ENCODE results near the gene DNAJC30. TPM values are rescaled to one million over a fixed set of nuclear protein-coding genes. Genes with fewer than 3 reads are reported as not detected.

The DNAJC30 gene
- polyA plus RNA-seq, 1 of the 3 experiments (the other 2 are of a cell fraction) = 11.0 TPM

GRCh38 chr7:73638911-73639310, 44.3 kb downstream of the DNAJC30 start:
- WGBS (ENCODE audit: low lambda C conversion rate) = 35% methylated on average over 3 of the region's 3 CpGs
- Histone ChIP-seq H3K36me3 (replicated peaks in 1 of 2; ENCODE audit: control insufficient read depth in 1 of 2, insufficient read depth in 2 of 2, low read length in 1 of 2) (no peaks in the 10 kb centered on the region), H3K9me2 (no peaks in the 10 kb centered on the region), H3K9ac (no peak overlapping the region), H4K20me1 (ENCODE audit: insufficient read depth) (no peaks in the 10 kb centered on the region), H3F3A (replicated peaks; ENCODE audit: insufficient read depth) (peaks cover 10% of the 10 kb centered on the region), H3K9me3 (no peaks in the 10 kb centered on the region), H3K27me3 (ENCODE audit: insufficient read depth) (peaks cover 23% of the 10 kb centered on the region; the same call in 1 of the 2 replicates), H3K4me1 (ENCODE audit: control insufficient read depth in 1 of 2, insufficient read depth in 2 of 2, low read depth in 1 of 2, low read length in 1 of 2) (peaks cover 0 to 8% of the 10 kb centered on the region in 2 experiments; a peak in 1 of 4 replicates), H3K79me2 (ENCODE audit: insufficient read depth) (no peaks in the 10 kb centered on the region), H3K4me3 (ENCODE audit: low read depth in 2 of 2, low read length in 1 of 2) (no peak overlapping the region), H3K4me2 (no peak overlapping the region), H2AFZ (ENCODE audit: low read depth) (no peak overlapping the region), H3K27ac (ENCODE audit: low read depth in 2 of 2, low read length in 1 of 2) (no peak overlapping the region)
- ChIA-PET CTCF (interaction anchor here (2.3 kb wide), 1 partner anchor 32 kb away, joined by 11 read pairs; no protein-coding TSS in a partner anchor), POLR2A (no interaction called here)
- DNase-seq = no peak
- TF ChIP-seq SMC3 (IDR thresholded peaks at IDR 0.05; ENCODE audit: low read depth, low read length) = no peak
- no peak for TF ChIP-seq RCOR1 (IDR thresholded peaks at IDR 0.05; ENCODE audit: low read length)
- no peak for TF ChIP-seq MEF2A (IDR thresholded peaks at IDR 0.05; ENCODE audit: borderline replicate concordance, low read depth)
- TF ChIP-seq CTCF (IDR thresholded peaks at IDR 0.05) = no peak
- TF ChIP-seq MXI1 (IDR thresholded peaks at IDR 0.05; ENCODE audit: low read depth, low read length) = no peak
- no peak for TF ChIP-seq IRF3 (IDR thresholded peaks at IDR 0.05; ENCODE audit: low read depth, low read length)
- no peak for TF ChIP-seq EZH2phosphoT487 (IDR thresholded peaks at IDR 0.05; ENCODE audit: borderline replicate concordance, low read depth)
- TF ChIP-seq GABPA (IDR thresholded peaks at IDR 0.05; ENCODE audit: low read depth) = no peak
- no peak for TF ChIP-seq TAF1 (IDR thresholded peaks at IDR 0.05; ENCODE audit: borderline replicate concordance, low read depth, low read length)
- no peak for TF ChIP-seq RXRA (IDR thresholded peaks at IDR 0.05; ENCODE audit: borderline replicate concordance, low read depth)

GRCh38 chr7:73635428-73636200, 47.6 kb downstream of the DNAJC30 start:
- no peaks in the 10 kb centered on the region for H3K36me3 ChIP-seq (replicated peaks in 1 of 2; ENCODE audit: control insufficient read depth in 1 of 2, insufficient read depth in 2 of 2, low read length in 1 of 2)
- no peak overlapping the region for H3K9ac ChIP-seq
- H4K20me1 ChIP-seq (ENCODE audit: insufficient read depth) = no peaks in the 10 kb centered on the region
- POLR2A ChIA-PET = no interaction called here
- H3K9me3 ChIP-seq = no peaks in the 10 kb centered on the region
- peak overlapping the region; percentile 41 for H3K4me2 ChIP-seq
- H3K4me3 ChIP-seq (ENCODE audit: low read depth in 2 of 2, low read length in 1 of 2) = no peak overlapping the region
- DNase-seq = no peak
- peaks cover 13% of the 10 kb centered on the region for H3F3A ChIP-seq (replicated peaks; ENCODE audit: insufficient read depth)
- peaks cover 0 to 8% of the 10 kb centered on the region in 2 experiments; a peak in 1 of 4 replicates for H3K4me1 ChIP-seq (ENCODE audit: control insufficient read depth in 1 of 2, insufficient read depth in 2 of 2, low read depth in 1 of 2, low read length in 1 of 2)
- CTCF ChIA-PET = interaction anchor here (0.6 kb wide), 1 partner anchor 74 kb away, joined by 3 read pairs; no protein-coding TSS in a partner anchor
- peaks cover 7% of the 10 kb centered on the region; the same call in 1 of the 2 replicates for H3K27me3 ChIP-seq (ENCODE audit: insufficient read depth)
- no peaks in the 10 kb centered on the region for H3K79me2 ChIP-seq (ENCODE audit: insufficient read depth)
- WGBS (ENCODE audit: low lambda C conversion rate) = 56% methylated on average over 8 of the region's 8 CpGs
- TF ChIP-seq RFX5 (IDR thresholded peaks at IDR 0.05; ENCODE audit: low read length) = no peak
- TF ChIP-seq EP300 (IDR thresholded peaks at IDR 0.05; ENCODE audit: borderline replicate concordance in 1 of 2, low read depth in 1 of 2, low read length in 1 of 2) = no peak
- TF ChIP-seq SMC3 (IDR thresholded peaks at IDR 0.05; ENCODE audit: low read depth, low read length) = no peak
- no peak for TF ChIP-seq MXI1 (IDR thresholded peaks at IDR 0.05; ENCODE audit: low read depth, low read length)
- no peak for TF ChIP-seq RXRA (IDR thresholded peaks at IDR 0.05; ENCODE audit: borderline replicate concordance, low read depth)
- TF ChIP-seq YY1 (IDR thresholded peaks at IDR 0.05; ENCODE audit: low read depth) = no peak
- TF ChIP-seq GATA2 (CRISPR knock-in tag; IDR thresholded peaks at IDR 0.05) = no peak
- peak overlapping the region; percentile 53; the same call in 1 of the 2 replicates for H2AFZ ChIP-seq (ENCODE audit: low read depth)
- H3K9me2 ChIP-seq = no peaks in the 10 kb centered on the region
- no peak overlapping the region for H3K27ac ChIP-seq (ENCODE audit: low read depth in 2 of 2, low read length in 1 of 2)

Data from SK-N-SH (cell line).